GM12878 (cell line): ENCODE results near the gene SLC35F3. TPM values are rescaled to one million over a fixed set of nuclear protein-coding genes. Genes with fewer than 3 reads are reported as not detected.

ENCODE experiments used
- ATF2 ChIP-seq: IDR thresholded peaks from 2 replicates; pipeline ENCODE4 v1.6.1; 2012; ENCODE audit warnings: low read length, inconsistent platforms
- BCL11A ChIP-seq: IDR thresholded peaks from 2 replicates; pipeline ENCODE4 v1.6.1; 2011; ENCODE audit warnings: low read depth, low read length
- CBX5 ChIP-seq: sonication (generic); IDR thresholded peaks from 2 replicates; pipeline ENCODE4 v1.6.1; 2016; ENCODE audit warnings: low read depth, moderate library complexity, mild to moderate bottlenecking, inconsistent platforms
- EZH2 ChIP-seq: IDR thresholded peaks from 2 replicates; pipeline ENCODE4 v1.6.1; 2012; ENCODE audit warnings: low read depth, mild to moderate bottlenecking, control low read depth, inconsistent platforms, low read length, borderline replicate concordance; ENCODE audit not compliant: control insufficient read depth
- GATAD2B ChIP-seq: fragments of 450-650 bp; conservative IDR thresholded peaks from 2 replicates; pipeline ENCODE4 v1.6.1; 2017; ENCODE audit warnings: low read depth, mild to moderate bottlenecking, moderate library complexity
- IKZF1 ChIP-seq: fragments of 450-650 bp; conservative IDR thresholded peaks from 2 replicates; pipeline ENCODE4 v1.6.1; 2017; ENCODE audit warnings: antibody characterized with exemption, mild to moderate bottlenecking
- IKZF2 ChIP-seq, 2 experiments: fragments of 450-650 bp; IDR thresholded peaks; 2 replicates each; pipeline ENCODE4 v1.6.1; 2017; ENCODE audit warnings: mild to moderate bottlenecking in 2 of 2, moderate library complexity in 2 of 2
- JUNB ChIP-seq: IDR thresholded peaks from 2 replicates; pipeline ENCODE4 v1.6.1; 2016; ENCODE audit warnings: antibody characterized with exemption, mild to moderate bottlenecking
- NBN ChIP-seq: fragments of 450-650 bp; IDR thresholded peaks from 2 replicates; pipeline ENCODE4 v1.6.1; 2016
- NFYB ChIP-seq: IDR thresholded peaks from 2 replicates; pipeline ENCODE4 v1.6.1; 2011; ENCODE audit warnings: low read depth, mild to moderate bottlenecking, low read length, improper control_type of control experiment, moderate library complexity; ENCODE audit not compliant: insufficient read depth
- NRF1 ChIP-seq: conservative IDR thresholded peaks from 2 replicates; pipeline ENCODE4 v1.6.1; 2011; ENCODE audit warnings: mild to moderate bottlenecking, low read depth, low read length, improper control_type of control experiment
- PAX5 ChIP-seq: IDR thresholded peaks from 2 replicates; pipeline ENCODE4 v1.6.1; 2011; ENCODE audit warnings: low read depth, low read length, borderline replicate concordance
- SMAD5 ChIP-seq: IDR thresholded peaks from 2 replicates; pipeline ENCODE4 v1.6.1; 2016; ENCODE audit warnings: antibody characterized with exemption, low read depth
- SUZ12 ChIP-seq: fragments of 200-600 bp; sonication (generic); IDR thresholded peaks from one replicate; pipeline ENCODE4 v1.6.1; 2018; ENCODE audit warnings: antibody characterized with exemption, mild to moderate bottlenecking; ENCODE audit not compliant: unreplicated experiment
- TCF7 ChIP-seq: IDR thresholded peaks from 2 replicates; pipeline ENCODE4 v1.6.1; 2014; ENCODE audit warnings: antibody characterized with exemption, borderline replicate concordance
- ZNF217 ChIP-seq: fragments of 450-650 bp; IDR thresholded peaks from 2 replicates; pipeline ENCODE4 v1.6.1; 2017; ENCODE audit warnings: antibody characterized with exemption, mild to moderate bottlenecking
- ZNF274 ChIP-seq: IDR thresholded peaks from one replicate; pipeline ENCODE4 v1.8.0; 2011; ENCODE audit not compliant: insufficient read length, insufficient read depth
- polyA plus RNA-seq, 11 experiments: library from polyadenylated mRNA; depleted of rRNA in 4 of 11; unstranded in 6 of 11; stranded (reverse) in 5 of 11; fragments of >200 nt; fragmentation: Nextera tagmentation in 4 of 11; fragmentation: Illumina TruSeq in 1 of 11; extraction: Ambion mirVana in 4 of 11; extraction: Trizol in 1 of 11; gene quantifications; 1 replicate in 1 of 11; 2 replicates in 10 of 11; pipeline versions ENCODE4 v1.2.1 to v1.2.3, GENCODE V29; 2011 to 2016; ENCODE audit warnings: inconsistent platforms in 2 of 11, missing spikeins in 2 of 11, low read depth in 1 of 11
- total RNA-seq, 4 experiments: library from RNA; depleted of rRNA in 3 of 4; stranded (reverse); fragments of >200 nt in 3 of 4; fragmentation: Illumina TruSeq in 1 of 4; extraction: Trizol in 1 of 4; gene quantifications; 2 replicates each; pipeline versions ENCODE4 v1.2.1 to v1.2.3, GENCODE V29; 2013 to 2021
- TF ChIP-seq, protein P1 (sequence below): IDR thresholded peaks from 2 replicates; pipeline ENCODE4 v1.6.1; 2011; ENCODE audit warnings: low read depth, low read length, improper control_type of control experiment, borderline replicate concordance
- TF ChIP-seq, protein P2 (sequence below): fragments of 450-650 bp; IDR thresholded peaks from 2 replicates; pipeline ENCODE4 v1.6.1; 2016; ENCODE audit warnings: mild to moderate bottlenecking
- TF ChIP-seq, protein P3 (sequence below): fragments of 450-650 bp; IDR thresholded peaks from 2 replicates; pipeline ENCODE4 v1.6.1; 2017; ENCODE audit warnings: antibody characterized with exemption, mild to moderate bottlenecking, moderate library complexity
- TF ChIP-seq, protein P4 (sequence below): IDR thresholded peaks from 2 replicates; pipeline ENCODE4 v1.6.1; 2012; ENCODE audit warnings: low read depth, low read length, improper control_type of control experiment

SLC35F3 gene
- total and polyA plus RNA-seq, 10 of the 15 experiments (the other 5 are each of a cell fraction or from before 2014, with no cell fraction given), result 1.0 to 8.6 (median 5.7) TPM

DNA sequence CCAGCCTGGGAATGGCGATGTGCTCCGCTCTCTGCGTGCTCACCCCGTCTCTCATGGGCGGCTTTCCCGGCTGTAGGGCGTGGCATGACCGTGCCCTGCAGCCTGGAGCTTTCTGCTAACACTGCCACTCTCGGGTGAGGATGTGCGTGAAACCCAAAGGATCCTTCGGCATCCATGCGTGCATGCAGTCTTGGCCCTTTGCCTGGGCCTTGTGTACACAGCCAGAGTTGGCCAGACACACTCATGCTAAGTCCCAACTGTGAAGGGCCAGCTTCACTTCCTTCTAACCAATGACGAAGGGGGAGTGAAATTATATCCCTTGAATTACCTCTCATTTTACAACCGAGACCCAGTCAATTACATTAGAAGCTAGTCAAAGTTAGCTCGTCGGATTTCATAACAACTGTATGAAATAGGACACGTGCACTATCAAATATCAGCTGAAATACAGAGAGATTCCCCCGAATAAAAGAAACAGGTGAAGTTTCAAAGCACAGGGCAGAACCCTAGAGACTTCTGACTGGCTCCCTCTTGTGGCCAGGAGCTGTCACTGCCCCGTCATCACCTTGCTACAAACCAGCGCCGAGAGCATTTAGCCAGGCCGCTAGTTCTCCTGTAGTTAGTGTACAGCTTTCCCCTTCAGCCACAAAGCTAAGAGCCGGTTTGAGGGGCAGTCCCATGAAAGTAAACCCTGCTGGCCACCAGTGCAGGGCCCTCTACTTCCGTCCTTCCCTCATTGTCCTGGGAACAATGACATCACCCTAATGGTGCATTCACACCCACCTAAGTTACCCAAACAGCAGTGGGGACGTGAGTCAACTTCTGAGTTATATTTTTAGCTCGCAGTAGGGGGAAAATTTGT lies 405.4 kb downstream of the SLC35F3 start (continued):
- no peak for TF ChIP-seq SUZ12
- TF ChIP-seq GATAD2B, result no peak
- peak; percentile 55; the same call in 1 of the 2 replicates for TF ChIP-seq BCL11A
- TF ChIP-seq, protein P1, sequence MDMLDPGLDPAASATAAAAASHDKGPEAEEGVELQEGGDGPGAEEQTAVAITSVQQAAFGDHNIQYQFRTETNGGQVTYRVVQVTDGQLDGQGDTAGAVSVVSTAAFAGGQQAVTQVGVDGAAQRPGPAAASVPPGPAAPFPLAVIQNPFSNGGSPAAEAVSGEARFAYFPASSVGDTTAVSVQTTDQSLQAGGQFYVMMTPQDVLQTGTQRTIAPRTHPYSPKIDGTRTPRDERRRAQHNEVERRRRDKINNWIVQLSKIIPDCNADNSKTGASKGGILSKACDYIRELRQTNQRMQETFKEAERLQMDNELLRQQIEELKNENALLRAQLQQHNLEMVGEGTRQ, result no peak
- no peak for TF ChIP-seq ZNF217
- no peak for TF ChIP-seq TCF7
- TF ChIP-seq JUNB, result peak; percentile 67
- no peak for TF ChIP-seq ZNF274
- TF ChIP-seq NBN, result no peak
- peak; percentile 53 to 60; a peak in 2 of 4 replicates for TF ChIP-seq IKZF2 (IDR thresholded peaks at IDR 0.05)
- no peak for TF ChIP-seq NRF1
- no peak for TF ChIP-seq SMAD5
- peak; percentile 87 for TF ChIP-seq ATF2
- no peak for TF ChIP-seq NFYB
- TF ChIP-seq, protein P2, sequence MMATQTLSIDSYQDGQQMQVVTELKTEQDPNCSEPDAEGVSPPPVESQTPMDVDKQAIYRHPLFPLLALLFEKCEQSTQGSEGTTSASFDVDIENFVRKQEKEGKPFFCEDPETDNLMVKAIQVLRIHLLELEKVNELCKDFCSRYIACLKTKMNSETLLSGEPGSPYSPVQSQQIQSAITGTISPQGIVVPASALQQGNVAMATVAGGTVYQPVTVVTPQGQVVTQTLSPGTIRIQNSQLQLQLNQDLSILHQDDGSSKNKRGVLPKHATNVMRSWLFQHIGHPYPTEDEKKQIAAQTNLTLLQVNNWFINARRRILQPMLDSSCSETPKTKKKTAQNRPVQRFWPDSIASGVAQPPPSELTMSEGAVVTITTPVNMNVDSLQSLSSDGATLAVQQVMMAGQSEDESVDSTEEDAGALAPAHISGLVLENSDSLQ, result peak; percentile 61
- TF ChIP-seq, protein P3, sequence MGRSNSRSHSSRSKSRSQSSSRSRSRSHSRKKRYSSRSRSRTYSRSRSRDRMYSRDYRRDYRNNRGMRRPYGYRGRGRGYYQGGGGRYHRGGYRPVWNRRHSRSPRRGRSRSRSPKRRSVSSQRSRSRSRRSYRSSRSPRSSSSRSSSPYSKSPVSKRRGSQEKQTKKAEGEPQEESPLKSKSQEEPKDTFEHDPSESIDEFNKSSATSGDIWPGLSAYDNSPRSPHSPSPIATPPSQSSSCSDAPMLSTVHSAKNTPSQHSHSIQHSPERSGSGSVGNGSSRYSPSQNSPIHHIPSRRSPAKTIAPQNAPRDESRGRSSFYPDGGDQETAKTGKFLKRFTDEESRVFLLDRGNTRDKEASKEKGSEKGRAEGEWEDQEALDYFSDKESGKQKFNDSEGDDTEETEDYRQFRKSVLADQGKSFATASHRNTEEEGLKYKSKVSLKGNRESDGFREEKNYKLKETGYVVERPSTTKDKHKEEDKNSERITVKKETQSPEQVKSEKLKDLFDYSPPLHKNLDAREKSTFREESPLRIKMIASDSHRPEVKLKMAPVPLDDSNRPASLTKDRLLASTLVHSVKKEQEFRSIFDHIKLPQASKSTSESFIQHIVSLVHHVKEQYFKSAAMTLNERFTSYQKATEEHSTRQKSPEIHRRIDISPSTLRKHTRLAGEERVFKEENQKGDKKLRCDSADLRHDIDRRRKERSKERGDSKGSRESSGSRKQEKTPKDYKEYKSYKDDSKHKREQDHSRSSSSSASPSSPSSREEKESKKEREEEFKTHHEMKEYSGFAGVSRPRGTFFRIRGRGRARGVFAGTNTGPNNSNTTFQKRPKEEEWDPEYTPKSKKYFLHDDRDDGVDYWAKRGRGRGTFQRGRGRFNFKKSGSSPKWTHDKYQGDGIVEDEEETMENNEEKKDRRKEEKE, result no peak
- TF ChIP-seq CBX5, result no peak; the same call in 1 of the 2 replicates
- TF ChIP-seq IKZF1, result peak; percentile 69
- TF ChIP-seq, protein P4, sequence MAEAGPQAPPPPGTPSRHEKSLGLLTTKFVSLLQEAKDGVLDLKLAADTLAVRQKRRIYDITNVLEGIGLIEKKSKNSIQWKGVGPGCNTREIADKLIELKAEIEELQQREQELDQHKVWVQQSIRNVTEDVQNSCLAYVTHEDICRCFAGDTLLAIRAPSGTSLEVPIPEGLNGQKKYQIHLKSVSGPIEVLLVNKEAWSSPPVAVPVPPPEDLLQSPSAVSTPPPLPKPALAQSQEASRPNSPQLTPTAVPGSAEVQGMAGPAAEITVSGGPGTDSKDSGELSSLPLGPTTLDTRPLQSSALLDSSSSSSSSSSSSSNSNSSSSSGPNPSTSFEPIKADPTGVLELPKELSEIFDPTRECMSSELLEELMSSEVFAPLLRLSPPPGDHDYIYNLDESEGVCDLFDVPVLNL, result no peak
- TF ChIP-seq PAX5, result no peak
- TF ChIP-seq EZH2, result no peak
